Natural killer cell (primary cell): ENCODE data around the gene KMT2A. TPM values are rescaled to one million over a fixed set of nuclear protein-coding genes. Genes with fewer than 3 reads are reported as not detected.
A peak's percentile ranks its signal among the peaks of the same experiment; 100 is the strongest.

Source experiments
- ATAC-seq, 3 donors: fragments of 150-1000 bp in 2 of 3; fragments of 200-7000 bp in 1 of 3; cut with Tn5 transposase; 1 replicate in 1 of 3; 2 replicates in 2 of 3; pipeline ENCODE4 v1.10.0; 2021; ENCODE audit warnings: mild to moderate bottlenecking in 2 of 3, moderate library complexity in 2 of 3
- DNase-seq, 2 donors: peaks; one replicate each; pipeline versions ENCODE4 v3.0.0 to v3.0.0-alpha.2; 2013 to 2021; ENCODE audit warnings: mixed read lengths in 1 of 2
- H3K27ac ChIP-seq: one replicate; pipeline ENCODE4 v1.5.1; 2013; ENCODE audit warnings: mild to moderate bottlenecking, low read length
- H3K27me3 ChIP-seq: one replicate; pipeline ENCODE4 v1.6.1; 2013; ENCODE audit warnings: low read length; ENCODE audit not compliant: control insufficient read depth, insufficient read depth
- H3K36me3 ChIP-seq: one replicate; pipeline ENCODE4 v1.6.1; 2013; ENCODE audit warnings: low read length; ENCODE audit not compliant: control insufficient read depth, insufficient read depth
- H3K4me1 ChIP-seq: one replicate; pipeline ENCODE4 v1.6.1; 2013; ENCODE audit warnings: low read length; ENCODE audit not compliant: control insufficient read depth, insufficient read depth
- H3K4me3 ChIP-seq: one replicate; pipeline ENCODE4 v1.5.1; 2013; ENCODE audit warnings: low read length
- H3K9me3 ChIP-seq: one replicate; pipeline ENCODE4 v1.6.1; 2013; ENCODE audit warnings: low read length; ENCODE audit not compliant: control insufficient read depth, insufficient read depth
- H3K27ac Mint-ChIP-seq, 2 donors: one replicate each; pipeline ENCODE4 v1.8.0; 2022; ENCODE audit warnings: mild to moderate bottlenecking in 2 of 2, mixed read lengths in 2 of 2, moderate library complexity in 1 of 2
- H3K27me3 Mint-ChIP-seq, 2 donors: one replicate each; pipeline ENCODE4 v1.8.0; 2022; ENCODE audit warnings: low read depth in 2 of 2, mixed read lengths in 2 of 2
- H3K36me3 Mint-ChIP-seq: one replicate; pipeline ENCODE4 v1.8.0; 2022; ENCODE audit warnings: mixed read lengths
- H3K4me1 Mint-ChIP-seq, 2 donors: one replicate each; pipeline ENCODE4 v1.8.0; 2022; ENCODE audit warnings: mixed read lengths in 2 of 2
- H3K4me3 Mint-ChIP-seq: one replicate; pipeline ENCODE4 v1.8.0; 2022; ENCODE audit warnings: mild to moderate bottlenecking, moderate library complexity, mixed read lengths
- H3K9me3 Mint-ChIP-seq, 2 donors: one replicate each; pipeline ENCODE4 v1.8.0; 2022; ENCODE audit warnings: mixed read lengths in 2 of 2
- WGBS: methylation state at CpG from one replicate; pipeline ENCODE4 v1.1.7; 2013; ENCODE audit warnings: missing lambda C conversion rate; ENCODE audit not compliant: insufficient coverage; 5-methylcytosine and 5-hydroxymethylcytosine counted together
- intact Hi-C: fragments of 100-400 bp; cut with micrococcal nuclease; formaldehyde crosslinking; loops from one replicate; pipeline ENCODE4 v1.14.2; 2022
- total RNA-seq, 4 donors: library from RNA; stranded (reverse); fragments of 120-200 nt in 1 of 4; gene quantifications; one replicate each; pipeline versions ENCODE4 v1.2.3 to v1.2.4, GENCODE V29; 2013 to 2022
- TF ChIP-seq, protein P1 (sequence below): fragments of 200-600 bp; IDR thresholded peaks from one replicate; pipeline ENCODE4 v1.8.0; 2022; ENCODE audit warnings: antibody characterized with exemption

KMT2A gene
- total RNA-seq, 3 donors from 2014 or later (not counting 1 experiment from before 2014, with no cell fraction given): 146 to 176 (median 157) TPM

DNA sequence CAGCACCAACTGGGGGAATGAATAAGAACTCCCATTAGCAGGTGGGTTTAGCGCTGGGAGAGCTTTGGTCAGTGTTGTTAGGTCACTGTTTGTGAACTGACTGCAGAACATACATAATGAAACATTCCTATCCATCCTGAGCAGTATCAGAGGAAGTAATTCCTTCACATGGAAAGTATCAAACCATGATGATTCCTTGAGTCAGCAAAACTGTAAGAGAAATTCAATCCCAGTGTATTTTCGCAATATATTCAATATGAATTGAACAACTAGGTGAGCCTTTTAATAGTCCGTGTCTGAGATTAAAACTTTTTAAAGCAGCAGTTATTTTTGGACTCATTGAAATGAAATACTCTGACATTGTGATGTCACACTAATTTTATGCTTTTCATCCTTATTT, 48.1 kb downstream of the KMT2A start:
- DNase-seq: no peak
- no peak overlapping the region for H3K4me3 ChIP-seq
- no peaks in the 10 kb centered on the region for H3K9me3 ChIP-seq
- Mint-ChIP-seq H3K36me3 (peaks cover 21% of the 10 kb centered on the region), H3K9me3 (no peaks in the 10 kb centered on the region), H3K27ac (peak overlapping the region; percentile 29 to 34), H3K27me3 (no peaks in the 10 kb centered on the region), H3K4me1 (no peaks in the 10 kb centered on the region), H3K4me3 (no peak overlapping the region)
- 100% methylated on average over 1 of the region's 3 CpGs for WGBS
- H3K27ac ChIP-seq: no peak overlapping the region
- H3K27me3 ChIP-seq: no peaks in the 10 kb centered on the region
- no peak for ATAC-seq
- TF ChIP-seq, protein P1, sequence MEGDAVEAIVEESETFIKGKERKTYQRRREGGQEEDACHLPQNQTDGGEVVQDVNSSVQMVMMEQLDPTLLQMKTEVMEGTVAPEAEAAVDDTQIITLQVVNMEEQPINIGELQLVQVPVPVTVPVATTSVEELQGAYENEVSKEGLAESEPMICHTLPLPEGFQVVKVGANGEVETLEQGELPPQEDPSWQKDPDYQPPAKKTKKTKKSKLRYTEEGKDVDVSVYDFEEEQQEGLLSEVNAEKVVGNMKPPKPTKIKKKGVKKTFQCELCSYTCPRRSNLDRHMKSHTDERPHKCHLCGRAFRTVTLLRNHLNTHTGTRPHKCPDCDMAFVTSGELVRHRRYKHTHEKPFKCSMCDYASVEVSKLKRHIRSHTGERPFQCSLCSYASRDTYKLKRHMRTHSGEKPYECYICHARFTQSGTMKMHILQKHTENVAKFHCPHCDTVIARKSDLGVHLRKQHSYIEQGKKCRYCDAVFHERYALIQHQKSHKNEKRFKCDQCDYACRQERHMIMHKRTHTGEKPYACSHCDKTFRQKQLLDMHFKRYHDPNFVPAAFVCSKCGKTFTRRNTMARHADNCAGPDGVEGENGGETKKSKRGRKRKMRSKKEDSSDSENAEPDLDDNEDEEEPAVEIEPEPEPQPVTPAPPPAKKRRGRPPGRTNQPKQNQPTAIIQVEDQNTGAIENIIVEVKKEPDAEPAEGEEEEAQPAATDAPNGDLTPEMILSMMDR: no peak
- intact Hi-C loops: no loop called here
- H3K36me3 ChIP-seq: peaks cover 68% of the 10 kb centered on the region
- no peaks in the 10 kb centered on the region for H3K4me1 ChIP-seq

DNA sequence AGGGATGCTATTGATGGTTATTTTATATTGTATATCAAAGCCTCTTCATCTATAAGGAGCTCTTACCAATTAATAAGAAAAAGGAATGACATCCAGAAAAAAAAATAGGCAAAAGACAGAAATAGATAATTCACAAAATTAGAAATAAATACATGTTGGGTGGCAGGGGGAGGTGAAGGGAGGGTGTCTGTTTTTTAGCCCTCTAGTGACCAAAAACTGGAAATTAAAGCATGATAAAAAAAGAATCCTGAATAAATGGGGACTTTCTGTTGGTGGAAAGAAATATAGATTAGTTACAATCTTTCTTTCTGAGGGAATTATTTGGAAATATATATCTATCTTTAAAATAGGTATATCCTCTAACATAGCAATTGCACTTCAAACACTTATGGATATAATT, 49.0 kb downstream of the KMT2A start:
- H3K4me1 ChIP-seq: no peaks in the 10 kb centered on the region
- ATAC-seq (no peak), DNase-seq (peak in 1 of 2 donors; percentile 21)
- H3K9me3 ChIP-seq: no peaks in the 10 kb centered on the region
- no peak overlapping the region for H3K4me3 Mint-ChIP-seq
- no peaks in the 10 kb centered on the region for H3K4me1 Mint-ChIP-seq
- H3K27ac Mint-ChIP-seq: peak overlapping the region in 1 of 2 donors; percentile 34
- H3K27ac ChIP-seq: no peak overlapping the region
- no peaks in the 10 kb centered on the region for H3K27me3 ChIP-seq
- TF ChIP-seq, protein P1: peak; percentile 16
- H3K9me3 Mint-ChIP-seq: no peaks in the 10 kb centered on the region
- intact Hi-C loops: loop anchor here (5.0 kb wide), 2 partner anchors 123 to 188 kb away; no protein-coding TSS in a partner anchor
- peaks cover 68% of the 10 kb centered on the region for H3K36me3 ChIP-seq
- no peak overlapping the region for H3K4me3 ChIP-seq
- no peaks in the 10 kb centered on the region for H3K27me3 Mint-ChIP-seq
- H3K36me3 Mint-ChIP-seq: peaks cover 21% of the 10 kb centered on the region

DNA sequence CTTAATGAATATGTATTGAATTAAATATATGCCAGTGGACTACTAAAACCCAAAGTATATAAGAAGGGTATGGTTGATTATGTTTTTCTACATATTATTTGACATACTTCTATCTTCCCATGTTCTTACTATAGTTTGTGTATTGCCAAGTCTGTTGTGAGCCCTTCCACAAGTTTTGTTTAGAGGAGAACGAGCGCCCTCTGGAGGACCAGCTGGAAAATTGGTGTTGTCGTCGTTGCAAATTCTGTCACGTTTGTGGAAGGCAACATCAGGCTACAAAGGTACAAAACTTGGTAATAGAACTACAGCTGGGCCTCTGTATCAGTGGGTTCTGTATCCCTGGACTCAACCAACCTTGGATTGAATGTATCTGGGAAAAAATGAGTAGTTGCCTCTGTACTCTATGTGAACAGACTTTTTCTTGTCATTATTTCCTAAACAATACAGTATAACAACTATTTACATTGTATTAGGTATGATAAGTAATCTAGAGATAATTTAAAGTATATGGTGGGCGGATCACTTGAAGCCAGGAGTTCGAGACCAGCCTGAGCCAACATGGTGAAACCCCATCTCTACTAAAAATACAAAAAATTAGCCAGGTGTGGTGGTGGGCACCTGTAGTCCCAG, 52.3 kb downstream of the KMT2A start:
- no peaks in the 10 kb centered on the region for H3K9me3 Mint-ChIP-seq
- H3K4me3 Mint-ChIP-seq: no peak overlapping the region
- DNase-seq (peak; percentile 72 to 93), ATAC-seq (peak; percentile 77 to 82 (median 79))
- intact Hi-C loops: loop anchor here (1.0 to 5.0 kb wide), 6 partner anchors 50 to 343 kb away; partner anchors contain the start of gene ATP5MG
- H3K27me3 Mint-ChIP-seq: no peaks in the 10 kb centered on the region
- H3K4me1 Mint-ChIP-seq: no peaks in the 10 kb centered on the region
- no peaks in the 10 kb centered on the region for H3K9me3 ChIP-seq
- TF ChIP-seq, protein P1: peak; percentile 83
- no peaks in the 10 kb centered on the region for H3K4me1 ChIP-seq
- peaks cover 19% of the 10 kb centered on the region for H3K36me3 Mint-ChIP-seq
- 2% methylated on average over 5 of the region's 7 CpGs for WGBS
- no peak overlapping the region for H3K4me3 ChIP-seq
- H3K36me3 ChIP-seq: peaks cover 66% of the 10 kb centered on the region
- no peaks in the 10 kb centered on the region for H3K27me3 ChIP-seq
- H3K27ac ChIP-seq: no peak overlapping the region
- H3K27ac Mint-ChIP-seq: peak overlapping the region in 1 of 2 donors; percentile 72

DNA sequence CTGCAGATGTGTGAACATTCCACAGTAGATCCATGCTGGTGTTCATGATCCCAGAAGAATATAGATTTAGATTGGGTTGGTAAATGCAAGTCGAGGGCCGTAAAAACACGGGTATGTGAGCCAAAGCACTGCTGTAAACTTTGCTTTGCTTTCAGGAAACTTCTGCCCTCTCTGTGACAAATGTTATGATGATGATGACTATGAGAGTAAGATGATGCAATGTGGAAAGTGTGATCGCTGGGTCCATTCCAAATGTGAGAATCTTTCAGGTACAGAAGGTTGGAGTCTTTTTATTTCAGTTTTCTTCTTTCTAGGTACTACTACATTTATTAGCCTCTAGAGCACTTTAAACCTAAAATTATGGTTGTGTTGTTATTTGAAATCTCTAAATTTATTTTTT, 54.7 kb downstream of the KMT2A start:
- Histone ChIP-seq H3K4me1 (no peaks in the 10 kb centered on the region), H3K4me3 (no peak overlapping the region), H3K36me3 (peaks cover 66% of the 10 kb centered on the region), H3K9me3 (no peaks in the 10 kb centered on the region), H3K27ac (no peak overlapping the region), H3K27me3 (no peaks in the 10 kb centered on the region)
- Mint-ChIP-seq H3K4me3 (no peak overlapping the region), H3K27ac (no peak overlapping the region), H3K27me3 (no peaks in the 10 kb centered on the region), H3K9me3 (no peaks in the 10 kb centered on the region), H3K4me1 (no peaks in the 10 kb centered on the region), H3K36me3 (peaks cover 16% of the 10 kb centered on the region)
- intact Hi-C loops: no loop called here
- DNase-seq (no peak), ATAC-seq (no peak)
- TF ChIP-seq, protein P1: no peak
- WGBS: 95% methylated on average over 3 of the region's 4 CpGs
